Left ventricle myocardium superior (tissue), 1 donor: ENCODE results near the gene FBXL17. TPM values are rescaled to one million over a fixed set of nuclear protein-coding genes. Genes with fewer than 3 reads are reported as not detected.

Source experiments
- ATAC-seq: fragments of 200-7000 bp; cut with Tn5 transposase; one replicate; pipeline ENCODE4 v1.9.1; 2020; ENCODE audit warnings: mild to moderate bottlenecking, moderate library complexity
- DNase-seq: peaks from one replicate; pipeline ENCODE4 v3.0.0-alpha.2; 2020
- intact Hi-C: fragments of 100-400 bp; cut with micrococcal nuclease; formaldehyde crosslinking; loops from one replicate; pipeline ENCODE4 v1.11.0; 2022
- total RNA-seq: library from RNA; stranded (reverse); fragmentation: NEBNext Ultra II Directional; extraction: Animal tissue kit (Norgen Biotek cat#: 25700); gene quantifications from one replicate; pipeline ENCODE4 v1.2.1, GENCODE V29; 2021
- donor health status: DM: no; HTN: yes; CAD: no; lungs with severe emphysema.

The FBXL17 gene
- total RNA-seq, 1 donor from 2014 or later, result 45.1 TPM

GRCh38 chr5:108264533-108264932, 117.4 kb downstream of the FBXL17 start:
- intact Hi-C loops, result loop anchor here (5.0 kb wide), 1 partner anchor 83 kb away; no protein-coding TSS in a partner anchor
- DNase-seq (no peak), ATAC-seq (no peak)

GRCh38 chr5:108263338-108263737, 118.6 kb downstream of the FBXL17 start:
- ATAC-seq (no peak), DNase-seq (no peak)
- intact Hi-C loops, result loop anchor here (5.0 kb wide), 1 partner anchor 84 kb away; no protein-coding TSS in a partner anchor

GRCh38 chr5:108260858-108261170, 121.1 kb downstream of the FBXL17 start:
- intact Hi-C loops, result loop anchor here (5.0 kb wide), 1 partner anchor 86 kb away; no protein-coding TSS in a partner anchor
- ATAC-seq (no peak), DNase-seq (no peak)

GRCh38 chr5:108260117-108260857, 121.6 kb downstream of the FBXL17 start:
- peak; percentile 95 for ATAC-seq
- intact Hi-C loops, result loop anchor here (5.0 kb wide), 1 partner anchor 87 kb away; no protein-coding TSS in a partner anchor

GRCh38 chr5:108259306-108259705, 122.6 kb downstream of the FBXL17 start:
- ATAC-seq (peak; percentile 87), DNase-seq (no peak)
- intact Hi-C loops, result no loop called here

More at GRCh38 chr5:108260117-108260857, 121.6 kb downstream of the FBXL17 start:
- peak; percentile 53 for DNase-seq

- DNase-seq, result no peak
- ATAC-seq, result no peak
- intact Hi-C loops, result no loop called here
Measured at GRCh38 chr5:108257996-108258395, 123.9 kb downstream of the FBXL17 start.

- ATAC-seq, result no peak
- intact Hi-C loops, result no loop called here
- DNase-seq, result no peak
Measured at GRCh38 chr5:108255468-108255867, 126.4 kb downstream of the FBXL17 start.

GRCh38 chr5:108251350-108251749, 130.5 kb downstream of the FBXL17 start:
- intact Hi-C loops, result no loop called here

GRCh38 chr5:108249785-108250426, 132.0 kb downstream of the FBXL17 start:
- ATAC-seq (peak; percentile 66), DNase-seq (no peak)
- intact Hi-C loops, result no loop called here

More at GRCh38 chr5:108251350-108251749, 130.5 kb downstream of the FBXL17 start:
- no peak for DNase-seq
- ATAC-seq, result no peak

- intact Hi-C loops, result no loop called here
- no peak for DNase-seq
- peak; percentile 80 for ATAC-seq
Measured at GRCh38 chr5:108249095-108249784, 132.7 kb downstream of the FBXL17 start.

- intact Hi-C loops, result no loop called here
- ATAC-seq (peak; percentile 39), DNase-seq (no peak)
Measured at GRCh38 chr5:108238936-108239887, 142.7 kb downstream of the FBXL17 start.

- DNase-seq (no peak), ATAC-seq (no peak)
- intact Hi-C loops, result no loop called here
Measured at GRCh38 chr5:108238461-108238860, 143.4 kb downstream of the FBXL17 start.

- ATAC-seq (no peak), DNase-seq (no peak)
- intact Hi-C loops, result no loop called here
Measured at GRCh38 chr5:108233617-108234155, 148.2 kb downstream of the FBXL17 start.

- intact Hi-C loops, result no loop called here
- ATAC-seq, result no peak
- no peak for DNase-seq
Measured at GRCh38 chr5:108232805-108233204, 149.1 kb downstream of the FBXL17 start.

GRCh38 chr5:108222011-108222410, 159.9 kb downstream of the FBXL17 start:
- intact Hi-C loops, result no loop called here
- ATAC-seq (no peak), DNase-seq (no peak)

GRCh38 chr5:108220834-108221233, 161.1 kb downstream of the FBXL17 start:
- peak; percentile 51 for ATAC-seq
- intact Hi-C loops, result no loop called here
- DNase-seq, result no peak

GRCh38 chr5:108216890-108217289, 165.0 kb downstream of the FBXL17 start:
- intact Hi-C loops, result no loop called here
- DNase-seq (no peak), ATAC-seq (peak; percentile 29)

GRCh38 chr5:108214857-108215256, 167.0 kb downstream of the FBXL17 start:
- ATAC-seq (no peak), DNase-seq (no peak)
- intact Hi-C loops, result no loop called here
